MM.1S (cell line): Measurements from ENCODE around the gene RASGRP1.

Experiments used
- DNase-seq: peaks from one replicate; pipeline ENCODE4 v3.0.0-alpha.2; 2015
- H2AFZ ChIP-seq: fragments of 300-600 bp; sonication (generic); 2 replicates; pipeline ENCODE4 v1.6.0; 2016; ENCODE audit warnings: antibody characterized with exemption, low read length
- H3F3A ChIP-seq: fragments of 300-600 bp; sonication (generic); 2 replicates; pipeline ENCODE4 v1.6.1; 2016; ENCODE audit warnings: mild to moderate bottlenecking, antibody characterized with exemption, low read length, moderate library complexity, mixed read lengths; ENCODE audit not compliant: insufficient read depth
- H3K27ac ChIP-seq: fragments of 300-600 bp; sonication (generic); 2 replicates; pipeline ENCODE4 v1.5.1; 2016; ENCODE audit warnings: mild to moderate bottlenecking, low read length
- H3K27me3 ChIP-seq: fragments of 300-600 bp; sonication (generic); replicated peaks from 2 replicates; pipeline ENCODE4 v1.6.0; 2016; ENCODE audit warnings: low read length; ENCODE audit not compliant: insufficient read depth
- H3K36me3 ChIP-seq: fragments of 300-600 bp; sonication (generic); replicated peaks from 2 replicates; pipeline ENCODE4 v1.6.1; 2016; ENCODE audit warnings: mild to moderate bottlenecking, low read length, mixed read lengths; ENCODE audit not compliant: insufficient read depth
- H3K4me1 ChIP-seq: fragments of 300-600 bp; sonication (generic); 2 replicates; pipeline ENCODE4 v1.6.1; 2016; ENCODE audit warnings: low read length, mixed read lengths
- H3K4me2 ChIP-seq: fragments of 300-600 bp; sonication (generic); 2 replicates; pipeline ENCODE4 v1.6.0; 2016; ENCODE audit warnings: low read depth, low read length
- H3K4me3 ChIP-seq: fragments of 300-600 bp; sonication (generic); 2 replicates; pipeline ENCODE4 v1.5.1; 2016; ENCODE audit warnings: low read length, mixed read lengths
- H3K79me2 ChIP-seq: fragments of 300-600 bp; sonication (generic); 2 replicates; pipeline ENCODE4 v1.6.1; 2016; ENCODE audit warnings: mixed run types, low read length, mixed read lengths
- H3K9ac ChIP-seq: fragments of 300-600 bp; sonication (generic); 2 replicates; pipeline ENCODE4 v1.6.1; 2016; ENCODE audit warnings: low read length, mixed read lengths
- H3K9me2 ChIP-seq: fragments of 300-600 bp; sonication (generic); replicated peaks from 2 replicates; pipeline ENCODE4 v1.6.1; 2016; ENCODE audit warnings: mild to moderate bottlenecking, low read length, mixed read lengths; ENCODE audit not compliant: insufficient read depth
- H3K9me3 ChIP-seq: fragments of 300-600 bp; sonication (generic); replicated peaks from 2 replicates; pipeline ENCODE4 v1.6.1; 2016; ENCODE audit warnings: mild to moderate bottlenecking, low read length, mixed read lengths; ENCODE audit not compliant: insufficient read depth
- H4K20me1 ChIP-seq: fragments of 300-600 bp; sonication (generic); 2 replicates; pipeline ENCODE4 v1.6.1; 2016; ENCODE audit warnings: mild to moderate bottlenecking, low read length, moderate library complexity, mixed read lengths; ENCODE audit not compliant: insufficient read depth
- CTCF ChIP-seq: fragments of 300-600 bp; sonication (generic); IDR thresholded peaks from 2 replicates; pipeline ENCODE4 v1.5.1; 2016; ENCODE audit warnings: antibody characterized with exemption, low read length, mixed read lengths
- EZH2 ChIP-seq: fragments of 300-600 bp; sonication (generic); optimal IDR thresholded peaks from 2 replicates; pipeline ENCODE3; 2017; ENCODE audit warnings: low read depth, mild to moderate bottlenecking, antibody characterized with exemption, low read length, mixed read lengths
- EZH2phosphoT487 ChIP-seq: fragments of 300-600 bp; sonication (generic); IDR thresholded peaks from 2 replicates; pipeline ENCODE4 v1.6.1; 2018; ENCODE audit warnings: antibody characterized with exemption, low read length

The RASGRP1 gene

GRCh38 chr15:38547255-38547997, 17.2 kb downstream of the RASGRP1 start:
- Histone ChIP-seq H3K9me3 (no peaks in the 10 kb centered on the region), H2AFZ (no peak overlapping the region)
- TF ChIP-seq EZH2: no peak
- TF ChIP-seq CTCF: no peak
- TF ChIP-seq EZH2phosphoT487: no peak

GRCh38 chr15:38545179-38545578, 19.4 kb downstream of the RASGRP1 start:
- Histone ChIP-seq H3K36me3 (no peaks in the 10 kb centered on the region), H3K4me2 (no peak overlapping the region), H4K20me1 (no peaks in the 10 kb centered on the region), H3K27me3 (no peaks in the 10 kb centered on the region), H3K9me2 (no peaks in the 10 kb centered on the region), H3K79me2 (no peaks in the 10 kb centered on the region), H3F3A (no peaks in the 10 kb centered on the region), H2AFZ (no peak overlapping the region), H3K9ac (no peak overlapping the region), H3K27ac (no peak overlapping the region), H3K4me3 (no peak overlapping the region), H3K9me3 (no peaks in the 10 kb centered on the region), H3K4me1 (no peaks in the 10 kb centered on the region)
- TF ChIP-seq CTCF: no peak
- TF ChIP-seq EZH2phosphoT487: no peak
- no peak for TF ChIP-seq EZH2
- DNase-seq: no peak

More at GRCh38 chr15:38547255-38547997, 17.2 kb downstream of the RASGRP1 start:
- Histone ChIP-seq H3K4me1 (no peaks in the 10 kb centered on the region), H3K4me2 (no peak overlapping the region), H3K27me3 (no peaks in the 10 kb centered on the region), H3F3A (no peaks in the 10 kb centered on the region), H3K79me2 (no peaks in the 10 kb centered on the region), H3K27ac (no peak overlapping the region), H4K20me1 (no peaks in the 10 kb centered on the region), H3K9ac (no peak overlapping the region), H3K36me3 (no peaks in the 10 kb centered on the region), H3K4me3 (no peak overlapping the region), H3K9me2 (no peaks in the 10 kb centered on the region)
- DNase-seq: no peak

GRCh38 chr15:38541026-38541425, 23.6 kb downstream of the RASGRP1 start:
- Histone ChIP-seq H3K4me2 (no peak overlapping the region), H3F3A (no peaks in the 10 kb centered on the region), H3K27ac (no peak overlapping the region), H3K4me1 (no peaks in the 10 kb centered on the region), H3K27me3 (no peaks in the 10 kb centered on the region), H3K36me3 (no peaks in the 10 kb centered on the region), H3K4me3 (no peak overlapping the region), H3K9ac (no peak overlapping the region), H2AFZ (no peak overlapping the region), H3K9me2 (no peaks in the 10 kb centered on the region), H3K79me2 (no peaks in the 10 kb centered on the region), H3K9me3 (no peaks in the 10 kb centered on the region), H4K20me1 (no peaks in the 10 kb centered on the region)
- no peak for DNase-seq
- TF ChIP-seq CTCF (no peak), EZH2 (no peak), EZH2phosphoT487 (no peak)
